GM18870 (cell line): ENCODE measurements around the gene STPG1.

Experiments
- ATAC-seq: cut with Tn5 transposase; IDR thresholded peaks from one replicate; pipeline ENCODE4 v1.9.1; 2021; ENCODE audit warnings: moderate library complexity; ENCODE audit not compliant: unreplicated experiment

STPG1 gene

DNA sequence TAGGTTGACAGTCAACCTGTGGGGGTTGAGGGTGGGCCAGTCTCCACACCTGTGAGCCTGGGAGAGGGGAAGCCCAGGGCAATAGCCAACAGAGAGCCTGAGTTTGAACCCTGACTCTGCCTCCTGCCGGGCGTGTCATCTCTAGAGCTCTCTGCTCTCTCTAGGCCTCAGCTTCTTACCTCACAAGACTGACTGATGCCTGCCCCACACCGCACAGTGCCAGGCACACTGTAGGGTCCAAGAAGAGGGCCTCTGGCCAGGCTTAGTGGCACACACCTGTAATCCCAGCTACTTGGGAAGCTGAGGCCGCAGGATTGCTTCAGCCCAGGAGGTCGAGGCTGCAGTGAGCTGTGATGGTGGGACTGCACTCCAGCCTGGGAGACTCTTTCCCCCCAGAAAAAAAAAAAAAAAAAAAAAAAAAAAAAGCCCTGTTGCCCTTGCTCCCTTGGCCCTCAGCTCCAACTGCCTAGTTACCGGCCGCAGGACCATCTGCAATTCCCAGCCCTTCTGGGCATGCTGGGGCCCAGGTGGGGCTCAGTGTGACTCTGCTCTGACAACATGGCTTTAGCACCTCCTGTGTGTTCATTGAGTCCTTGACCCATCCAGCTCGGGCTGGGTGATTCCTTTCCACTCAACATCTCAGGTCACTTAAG lies 69.4 kb downstream of the STPG1 start:
- ATAC-seq, result no peak

DNA sequence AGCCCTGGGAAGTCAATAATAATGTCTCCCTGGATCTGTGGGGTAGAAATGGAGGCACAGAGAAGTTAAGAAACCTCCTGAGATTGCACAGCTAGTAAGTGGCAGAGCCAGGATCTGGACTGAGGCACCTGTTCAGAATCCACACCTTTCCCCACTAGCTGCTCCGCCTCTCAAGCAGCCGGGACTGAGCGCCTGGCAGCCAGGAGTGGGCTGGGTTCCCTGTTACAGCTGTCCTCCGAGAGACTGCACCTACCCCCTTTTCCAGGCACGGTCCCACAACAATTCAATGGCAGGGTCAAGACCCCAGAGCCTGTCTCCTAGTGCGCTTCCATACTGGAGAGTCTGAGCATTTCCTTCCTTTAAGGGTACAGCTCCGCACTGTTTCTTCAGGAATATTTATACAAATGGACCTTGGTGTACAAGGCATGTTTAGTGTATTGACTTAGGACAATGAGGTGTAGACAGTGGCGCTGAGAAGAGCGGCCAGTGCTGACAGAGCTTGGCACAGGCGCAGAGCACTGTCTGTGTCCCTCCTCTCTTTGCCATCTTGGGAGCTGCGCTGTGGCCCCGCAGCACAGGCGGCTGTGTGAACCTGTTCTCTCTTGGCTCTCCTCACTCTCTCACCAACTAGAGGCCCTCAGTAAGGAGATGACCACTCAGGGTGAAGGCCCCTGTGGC lies 70.0 kb downstream of the STPG1 start:
- ATAC-seq, result no peak

DNA sequence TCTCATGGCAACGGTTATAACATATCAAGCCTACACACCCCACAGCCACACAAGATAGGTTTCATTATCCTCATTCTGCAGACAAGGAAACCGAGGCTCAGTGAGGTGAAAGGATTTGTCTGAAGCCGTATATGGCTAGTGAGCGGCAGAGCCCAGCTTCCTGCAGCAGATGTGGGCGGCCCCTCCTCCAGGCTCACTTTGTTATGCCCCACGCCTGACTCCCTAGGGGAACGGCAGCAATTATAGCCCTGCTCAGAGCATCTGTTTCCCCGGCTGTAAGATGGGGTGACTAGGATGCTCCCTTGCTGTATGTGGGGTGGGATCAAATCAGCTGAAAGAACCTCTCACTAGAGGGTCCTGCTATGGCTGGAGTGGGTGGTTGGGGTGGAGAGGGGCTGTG lies 72.3 kb downstream of the STPG1 start:
- no peak for ATAC-seq

DNA sequence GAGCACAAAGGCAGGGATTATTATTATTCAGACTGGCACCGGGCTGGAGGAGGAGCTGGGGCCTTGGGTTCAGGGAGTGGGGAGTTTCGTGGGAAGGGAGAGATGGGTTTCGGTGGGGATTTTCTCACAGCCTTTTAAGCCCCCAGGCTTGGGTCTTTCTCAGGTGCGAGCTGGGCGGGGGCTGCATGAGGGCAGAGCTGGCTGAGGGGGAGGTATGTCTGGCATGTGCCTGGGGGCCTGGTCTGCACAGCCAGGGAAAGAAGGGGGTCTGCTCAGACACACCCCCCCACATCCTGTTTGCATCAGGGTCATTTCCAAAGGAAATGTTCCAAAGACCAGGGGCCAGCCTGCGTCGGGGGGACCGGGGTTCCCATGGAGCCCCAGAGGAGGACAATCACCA lies 72.8 kb downstream of the STPG1 start:
- ATAC-seq, result no peak

DNA sequence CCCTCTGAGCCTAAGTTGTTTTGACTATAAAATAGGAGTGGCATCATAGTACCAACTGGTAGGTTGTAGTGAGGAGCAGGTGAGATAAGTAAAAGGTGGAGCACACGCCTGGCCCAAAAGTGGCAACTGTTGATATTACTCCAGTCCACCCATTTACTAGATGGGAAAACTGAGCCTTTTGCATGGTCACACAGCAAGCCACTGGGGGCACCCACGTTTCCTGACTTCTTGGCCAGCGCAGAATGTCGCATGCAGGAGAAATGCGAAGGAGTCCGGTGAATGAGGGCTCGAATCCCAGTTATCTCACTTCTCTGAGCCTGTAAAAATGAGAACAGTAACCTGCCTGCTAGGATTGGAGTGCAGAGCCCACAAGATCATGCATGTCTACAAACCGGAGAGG lies 73.6 kb downstream of the STPG1 start:
- ATAC-seq, result no peak

DNA sequence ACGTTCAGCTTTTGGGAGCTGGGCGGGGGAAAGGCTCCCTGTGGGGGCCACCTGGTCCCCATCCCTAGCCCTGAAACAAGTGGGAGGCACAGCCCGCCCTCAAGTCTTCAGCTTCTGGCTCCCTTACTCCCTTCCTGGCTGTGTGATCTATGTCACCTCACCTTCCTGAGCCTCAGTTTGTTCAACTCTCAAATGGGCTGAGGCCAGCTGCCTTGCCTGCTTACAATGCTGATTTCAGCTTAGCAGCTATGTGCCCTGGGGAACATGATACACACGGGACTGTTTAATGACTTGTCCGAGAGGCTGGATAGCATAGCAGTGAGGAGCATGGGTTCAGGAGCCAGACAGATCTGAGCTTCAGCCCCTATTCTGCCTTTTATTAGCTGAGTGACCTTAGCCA lies 75.1 kb downstream of the STPG1 start:
- no peak for ATAC-seq

DNA sequence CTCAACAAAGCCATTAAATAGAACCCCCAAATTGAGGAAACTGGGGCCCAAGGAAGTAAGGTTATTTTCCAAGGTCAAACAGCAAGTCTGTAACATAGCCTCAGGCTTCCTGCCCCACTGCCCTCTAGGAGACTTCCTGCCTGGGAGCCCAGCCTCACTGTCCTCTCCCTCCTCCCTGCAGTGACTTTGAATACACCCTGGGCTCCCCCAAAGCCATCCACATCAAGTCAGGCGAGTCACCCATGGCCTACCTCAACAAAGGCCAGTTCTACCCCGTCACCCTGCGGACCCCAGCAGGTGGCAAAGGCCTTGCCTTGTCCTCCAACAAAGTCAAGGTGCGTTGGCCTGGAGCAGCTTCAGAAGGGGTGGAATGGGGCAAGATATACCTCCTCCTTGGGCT lies 76.1 kb downstream of the STPG1 start:
- no peak for ATAC-seq

DNA sequence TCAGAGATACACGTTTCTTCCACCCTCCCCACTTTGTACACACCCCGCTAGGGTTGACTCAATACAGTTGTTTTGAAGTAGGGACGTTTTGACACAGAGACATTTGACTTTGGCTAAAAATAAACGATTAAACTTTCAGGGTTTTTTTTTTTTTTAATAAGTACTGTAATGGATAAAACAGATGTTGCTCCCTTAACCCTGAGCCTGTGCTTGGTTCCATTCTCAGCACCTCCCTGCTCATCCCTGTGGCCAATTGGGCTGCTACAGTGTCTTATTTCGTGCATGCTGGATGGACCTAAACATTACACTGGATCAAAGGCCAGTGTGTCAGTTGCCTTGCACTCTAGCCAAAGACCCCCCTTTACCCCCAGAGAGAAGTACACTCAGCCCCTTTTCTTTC lies 77.5 kb downstream of the STPG1 start:
- no peak for ATAC-seq

DNA sequence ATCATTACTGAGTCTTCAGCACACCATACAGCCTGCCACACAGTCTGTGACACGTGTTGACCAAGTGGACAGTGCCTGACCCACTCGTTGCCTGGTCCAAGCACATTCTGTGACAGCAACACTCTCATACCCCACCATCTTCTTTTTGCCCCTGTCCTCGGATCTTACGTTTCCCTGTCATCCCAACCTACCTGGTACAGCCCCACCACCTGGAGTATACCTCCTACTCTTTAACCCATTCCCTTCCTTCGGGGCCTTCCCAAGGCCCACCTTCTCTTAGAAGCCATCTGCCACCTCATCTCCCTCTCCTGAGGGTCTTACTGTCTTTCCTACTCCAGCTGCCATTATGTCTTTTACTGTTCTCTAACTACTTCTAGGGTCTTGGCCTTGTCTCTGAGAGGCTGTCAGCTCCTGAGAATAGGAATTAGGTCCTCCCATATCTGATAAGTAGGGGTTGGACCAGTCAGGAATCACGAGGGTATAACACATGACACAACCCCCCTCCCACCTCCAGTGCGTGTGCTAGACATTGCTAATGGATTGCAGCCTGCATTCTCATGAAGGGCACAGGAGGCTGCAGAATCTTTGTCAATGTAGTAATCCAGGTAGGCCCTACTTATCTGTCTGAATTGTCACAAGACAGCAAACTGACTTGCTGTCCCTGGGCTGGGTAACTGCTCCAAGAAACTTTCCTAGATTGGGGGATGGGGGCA lies 81.5 kb downstream of the STPG1 start:
- ATAC-seq, result no peak

DNA sequence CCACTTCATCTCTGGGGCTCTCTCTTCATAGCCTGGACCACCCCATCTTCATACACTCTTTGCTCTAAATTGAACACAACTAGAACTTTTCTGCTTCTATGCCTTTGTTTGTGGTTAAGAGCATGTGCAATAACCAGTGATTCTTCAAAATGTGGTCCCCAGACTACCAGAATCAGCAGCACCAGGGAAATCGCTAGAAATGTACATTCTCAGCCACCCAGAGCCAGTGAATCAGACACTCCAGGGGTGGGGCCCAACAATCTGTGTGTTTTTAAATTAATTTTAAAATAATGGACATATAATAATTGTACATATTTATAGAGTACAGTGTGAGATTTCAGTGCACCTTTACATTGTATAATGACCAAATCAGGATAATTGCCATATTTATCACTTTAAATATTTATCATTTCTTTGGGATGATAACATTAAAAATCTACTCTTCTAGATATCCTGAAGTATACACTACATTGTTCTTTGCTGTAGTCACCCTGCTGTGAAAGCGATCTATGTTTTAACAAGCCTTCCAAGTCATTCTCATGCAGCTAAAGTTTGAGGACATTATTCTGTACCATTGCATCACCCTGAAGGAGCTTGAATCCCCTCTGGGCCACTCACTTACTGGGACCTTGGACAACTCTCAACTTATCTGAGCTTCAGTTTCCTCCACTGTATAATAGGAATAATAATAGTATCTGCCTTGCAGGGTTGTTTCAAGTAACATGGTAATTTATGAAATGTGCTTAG lies 83.6 kb downstream of the STPG1 start:
- no peak for ATAC-seq

DNA sequence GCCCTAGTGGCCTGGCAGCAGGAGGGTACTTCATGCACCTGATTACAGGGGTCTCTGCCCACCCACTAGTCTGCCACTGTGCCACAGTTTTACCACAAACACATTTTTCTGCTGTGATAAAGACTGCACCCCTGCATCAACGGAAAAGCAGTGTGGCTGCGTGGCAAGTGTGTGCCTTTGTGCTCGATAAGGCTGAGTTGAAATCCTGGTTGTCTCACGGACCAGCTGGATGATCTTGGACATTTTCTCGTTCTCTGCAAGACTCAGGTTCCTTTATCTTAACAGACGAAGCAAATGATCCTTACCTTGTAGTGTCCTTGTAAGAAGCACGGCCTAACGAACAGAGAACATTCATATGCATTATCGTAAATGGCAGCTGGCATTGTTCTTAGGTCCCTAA lies 84.3 kb downstream of the STPG1 start:
- no peak for ATAC-seq

DNA sequence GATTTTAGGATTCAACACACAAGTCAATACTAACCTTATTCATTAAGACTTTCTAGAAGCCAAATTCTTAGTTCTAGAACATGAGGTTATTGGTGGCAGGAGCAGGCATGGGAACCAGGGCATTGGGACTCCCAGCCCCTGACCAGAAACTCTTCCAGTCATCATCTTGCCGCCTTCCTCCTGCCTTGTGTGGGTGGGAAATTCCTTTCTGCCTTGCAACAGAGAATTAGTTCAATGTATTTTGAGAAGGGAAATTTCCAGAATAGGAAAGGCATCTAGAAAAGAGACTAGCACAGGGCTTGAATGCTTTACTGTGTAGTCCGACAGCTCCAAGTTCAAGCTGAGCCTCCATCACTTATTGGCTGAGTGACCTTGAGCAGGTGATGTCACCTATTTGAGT lies 85.7 kb downstream of the STPG1 start:
- ATAC-seq, result no peak

DNA sequence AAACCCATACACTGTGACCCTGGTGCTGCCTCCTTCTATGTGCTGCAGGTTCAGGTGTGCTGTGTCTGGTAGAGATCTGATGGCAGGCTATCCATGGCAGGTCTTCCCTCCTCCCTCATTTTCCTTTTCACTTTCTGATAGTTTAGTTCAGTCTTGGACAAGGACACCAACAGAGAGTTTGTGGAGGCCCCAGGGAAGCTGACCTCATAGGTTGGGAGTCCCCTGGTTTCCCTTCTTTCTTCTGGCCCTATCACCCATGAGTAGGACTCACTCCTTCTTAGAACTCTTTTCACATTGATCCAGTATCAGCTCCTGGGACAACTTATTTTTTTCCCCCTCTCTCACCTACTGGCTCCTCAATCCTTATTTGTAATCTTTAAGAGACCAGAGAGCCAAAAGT lies 86.1 kb downstream of the STPG1 start:
- ATAC-seq, result no peak

DNA sequence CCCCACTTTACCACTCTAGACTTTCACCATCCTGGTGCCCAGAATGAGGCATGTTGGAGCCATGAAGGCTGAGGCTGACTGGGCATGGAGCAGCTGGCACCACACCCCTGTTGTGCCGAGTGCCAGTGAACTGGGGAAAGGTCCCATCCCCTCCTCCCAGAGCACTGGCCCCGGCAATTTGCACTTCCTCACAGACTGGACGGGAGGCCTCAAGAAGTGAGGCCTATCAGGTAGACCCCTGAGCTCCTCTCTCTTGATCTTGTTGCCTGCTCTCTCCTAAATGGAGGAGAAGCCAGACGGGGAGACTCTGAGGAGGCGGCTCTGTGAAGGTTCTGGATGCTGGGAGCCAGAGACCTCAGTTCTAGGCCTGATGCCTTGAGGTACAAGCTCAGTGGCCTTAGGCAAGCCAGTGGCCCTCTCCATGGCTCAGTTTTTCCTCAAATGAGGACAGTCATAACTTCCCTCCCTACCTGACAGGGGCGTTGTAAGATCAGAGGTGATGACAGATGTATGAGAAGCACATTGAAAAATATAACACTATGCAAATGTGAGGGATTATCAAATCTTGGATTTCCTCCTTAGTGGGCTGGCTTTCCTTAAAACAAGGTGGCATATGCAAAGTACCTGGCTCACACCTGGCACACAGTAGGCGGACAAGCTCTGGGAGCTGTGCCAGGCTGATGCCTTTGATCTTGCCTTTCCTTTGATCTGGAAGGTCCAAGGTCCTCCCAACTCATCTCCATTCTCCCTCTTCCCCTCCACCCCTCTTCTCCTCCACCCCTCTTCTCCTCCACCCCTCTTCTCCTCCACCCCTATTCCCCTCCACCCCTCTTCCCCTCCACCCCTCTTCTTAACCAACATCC lies 87.8 kb downstream of the STPG1 start:
- ATAC-seq, result no peak

DNA sequence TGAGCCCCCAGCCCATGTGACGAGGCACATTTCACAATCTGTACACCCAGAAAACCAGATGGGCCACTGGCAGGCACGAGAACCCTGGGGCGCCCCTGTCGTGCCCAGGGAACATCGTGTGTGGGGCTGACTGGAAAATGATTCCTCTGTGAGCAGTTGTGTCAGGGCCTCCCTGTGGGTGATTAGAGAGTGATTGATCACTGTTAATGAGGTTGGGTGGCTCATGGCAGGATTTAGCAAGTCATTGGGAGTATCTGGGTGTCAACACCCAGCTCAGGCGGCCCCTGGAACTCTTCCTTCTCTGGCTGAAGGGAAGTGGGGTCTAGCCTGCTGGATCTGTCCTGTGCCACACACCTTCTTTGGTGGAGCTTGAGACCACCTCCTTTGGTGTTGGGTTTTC lies 88.7 kb downstream of the STPG1 start:
- ATAC-seq, result no peak

DNA sequence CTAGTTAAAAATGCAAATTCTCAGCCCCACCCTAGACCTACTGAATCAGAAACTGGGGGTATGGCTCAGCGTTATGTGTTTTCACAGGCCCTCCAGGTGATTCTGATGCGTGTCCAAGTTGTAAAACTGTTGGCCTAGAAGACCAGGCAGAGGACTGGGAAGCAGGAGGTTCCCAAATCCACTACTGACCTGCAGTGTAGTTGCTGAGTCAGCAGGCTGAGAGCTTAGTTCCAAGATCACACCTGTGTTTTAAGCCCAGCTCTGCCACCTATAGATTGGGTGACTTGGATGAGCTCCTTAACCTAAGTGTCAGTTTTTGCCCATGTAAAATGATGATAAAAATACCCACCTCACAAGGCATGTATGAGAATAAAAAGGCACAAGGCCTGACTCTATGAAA lies 90.3 kb downstream of the STPG1 start:
- no peak for ATAC-seq

DNA sequence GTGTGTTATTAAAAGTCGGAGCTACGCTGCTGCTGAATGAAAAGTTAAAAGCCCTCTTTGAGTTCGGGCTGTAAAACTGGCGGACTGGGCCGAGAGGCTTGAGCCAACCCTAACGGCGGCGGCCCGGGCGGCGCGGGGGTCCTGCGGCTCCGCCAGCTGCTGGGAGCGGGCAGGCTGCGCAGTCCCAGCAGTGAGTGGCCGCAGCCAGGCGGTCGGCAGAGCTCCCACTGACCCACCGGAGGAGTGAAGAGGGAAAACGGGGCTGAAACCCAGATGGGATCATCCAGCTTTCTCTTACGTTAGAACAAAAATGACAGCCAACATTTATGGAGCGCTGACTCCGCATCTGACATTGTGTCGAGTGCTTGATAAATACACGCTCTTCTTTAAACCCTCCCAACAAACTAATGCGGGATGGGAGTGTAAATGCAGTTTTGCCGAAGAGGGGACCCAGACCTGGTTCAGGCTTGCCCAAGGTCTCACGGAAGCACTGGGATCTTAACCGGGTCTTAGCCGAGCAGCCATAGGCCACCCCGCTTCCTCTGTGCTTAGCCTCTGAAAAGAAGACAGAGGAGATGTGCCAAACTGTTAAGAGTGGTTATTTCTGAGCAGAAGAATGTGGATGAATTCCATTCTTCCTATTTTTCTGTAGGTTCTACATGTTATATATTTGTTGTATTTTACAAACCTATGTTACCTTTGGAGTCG lies 91.0 kb downstream of the STPG1 start:
- ATAC-seq, result no peak

DNA sequence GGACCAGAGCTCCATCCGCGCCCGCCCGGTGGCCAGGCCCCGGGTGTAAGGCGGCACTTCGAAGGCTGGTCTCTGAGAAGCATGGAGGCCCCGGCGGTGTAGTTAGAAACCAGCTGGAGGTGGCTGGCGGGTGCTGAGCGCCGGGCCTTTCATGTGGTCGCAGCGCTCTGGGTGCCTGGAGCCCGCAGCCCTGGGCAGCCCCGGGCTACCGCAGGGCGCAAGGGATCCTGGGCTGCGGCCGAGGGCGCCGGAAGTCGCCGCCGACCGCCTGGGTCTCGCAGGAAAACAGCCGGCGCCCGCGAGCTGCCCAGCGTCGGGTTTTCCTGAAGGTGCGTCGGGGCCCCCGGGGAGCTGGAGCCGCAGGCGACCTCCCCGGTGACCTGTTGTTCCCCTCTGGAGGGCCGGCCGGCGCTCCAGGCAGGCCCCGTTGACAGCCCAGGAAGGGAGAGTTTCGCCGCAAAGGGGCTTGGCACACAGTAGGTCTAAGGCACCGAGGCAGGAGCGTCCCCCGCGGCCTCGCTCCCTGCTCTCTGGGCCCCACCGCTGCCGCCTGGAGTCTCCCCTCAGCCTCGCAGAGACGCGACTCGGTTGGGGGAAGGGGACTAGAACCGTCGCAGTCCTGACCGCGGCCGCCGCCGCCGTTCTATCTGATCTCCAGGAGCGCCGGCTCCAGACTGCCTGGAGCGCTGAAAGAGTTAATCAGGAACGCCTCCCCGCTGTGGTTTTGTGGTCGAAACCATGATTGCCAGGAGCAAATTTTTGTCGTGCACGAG lies 91.7 kb downstream of the STPG1 start:
- ATAC-seq, result no peak

DNA sequence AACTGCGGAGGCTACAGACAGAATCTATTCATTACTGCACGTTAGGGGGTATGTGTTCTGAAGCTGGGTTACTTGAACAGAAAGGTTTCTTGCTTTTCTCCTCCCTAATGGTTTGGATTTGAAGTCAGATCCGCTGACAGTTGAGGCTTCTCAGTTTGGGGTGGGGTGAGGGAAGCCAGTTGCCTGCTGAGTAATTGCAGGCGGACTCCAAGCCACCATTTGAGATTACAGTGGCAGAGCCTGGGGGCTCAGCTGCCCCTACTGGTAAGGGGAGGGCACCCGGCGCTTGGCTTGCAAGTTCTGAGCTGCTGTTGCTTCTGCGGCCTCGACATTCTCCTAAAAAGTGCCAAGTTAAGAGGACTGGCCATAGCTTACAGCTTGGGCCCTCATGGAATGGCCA lies 92.5 kb downstream of the STPG1 start:
- ATAC-seq, result no peak
